Prostate gland (tissue), 2 donors: ENCODE data around the gene SPCS1. TPM values are rescaled to one million over a fixed set of nuclear protein-coding genes. Genes with fewer than 3 reads are reported as not detected.

Experiments
- DNase-seq: peaks from one replicate; pipeline ENCODE4 v3.0.0-alpha.2; 2019; ENCODE audit warnings: low spot score
- H3K27ac ChIP-seq, 2 donors: fragments of 200-600 bp; sonication (generic); 2 replicates each; pipeline ENCODE4 v1.5.1; 2017 to 2019
- H3K27me3 ChIP-seq: fragments of 200-600 bp; sonication (generic); replicated peaks from 2 replicates; pipeline ENCODE4 v1.5.1; 2019; ENCODE audit not compliant: insufficient read depth
- H3K36me3 ChIP-seq, 2 donors: fragments of 200-600 bp; sonication (generic); 1 replicate in 1 of 2; 2 replicates in 1 of 2; pipeline versions ENCODE4 v1.5.1 to v1.8.1; 2017 to 2019
- H3K4me1 ChIP-seq: fragments of 200-600 bp; sonication (generic); replicated peaks from 2 replicates; pipeline ENCODE4 v1.5.1; 2019
- H3K4me3 ChIP-seq, 2 donors: fragments of 200-600 bp; sonication (generic); 2 replicates each; pipeline ENCODE4 v1.5.1; 2017 to 2019
- H3K9me3 ChIP-seq: fragments of 200-600 bp; sonication (generic); 2 replicates; pipeline ENCODE4 v1.5.1; 2017
- POLR2A ChIP-seq: fragments of 450-650 bp; IDR thresholded peaks from one replicate; pipeline ENCODE4 v1.6.1; 2016; ENCODE audit warnings: antibody characterized with exemption, mild to moderate bottlenecking
- POLR2AphosphoS5 ChIP-seq: sonication (generic); formaldehyde crosslinking; IDR thresholded peaks from one replicate; pipeline ENCODE4 v1.6.1; 2017; ENCODE audit warnings: antibody characterized with exemption
- WGBS: methylation state at CpG from one replicate; pipeline ENCODE4 v1.1.5; 2018; 5-methylcytosine and 5-hydroxymethylcytosine counted together
- intact Hi-C: fragments of 100-400 bp; cut with DNase I; formaldehyde crosslinking; loops from one replicate; pipeline ENCODE4 v1.14.2; 2022
- total RNA-seq, 2 donors: library from RNA; depleted of rRNA; stranded (reverse); fragments of >200 nt; gene quantifications; one replicate each; pipeline ENCODE4 v1.1.0, GENCODE V29; 2016
- TF ChIP-seq, protein P1 (sequence below), 4 experiments: fragments of 200-600 bp in 2 of 4; fragments of 450-650 bp in 2 of 4; sonication (generic) in 2 of 4; IDR thresholded peaks; 1 replicate in 3 of 4; 2 replicates in 1 of 4; pipeline ENCODE4 v1.5.1; 2016 to 2019; ENCODE audit warnings: antibody characterized with exemption in 4 of 4, mild to moderate bottlenecking in 2 of 4, moderate library complexity in 2 of 4

The SPCS1 gene
- total RNA-seq, 2 donors from 2014 or later = 144 to 296 TPM

DNA sequence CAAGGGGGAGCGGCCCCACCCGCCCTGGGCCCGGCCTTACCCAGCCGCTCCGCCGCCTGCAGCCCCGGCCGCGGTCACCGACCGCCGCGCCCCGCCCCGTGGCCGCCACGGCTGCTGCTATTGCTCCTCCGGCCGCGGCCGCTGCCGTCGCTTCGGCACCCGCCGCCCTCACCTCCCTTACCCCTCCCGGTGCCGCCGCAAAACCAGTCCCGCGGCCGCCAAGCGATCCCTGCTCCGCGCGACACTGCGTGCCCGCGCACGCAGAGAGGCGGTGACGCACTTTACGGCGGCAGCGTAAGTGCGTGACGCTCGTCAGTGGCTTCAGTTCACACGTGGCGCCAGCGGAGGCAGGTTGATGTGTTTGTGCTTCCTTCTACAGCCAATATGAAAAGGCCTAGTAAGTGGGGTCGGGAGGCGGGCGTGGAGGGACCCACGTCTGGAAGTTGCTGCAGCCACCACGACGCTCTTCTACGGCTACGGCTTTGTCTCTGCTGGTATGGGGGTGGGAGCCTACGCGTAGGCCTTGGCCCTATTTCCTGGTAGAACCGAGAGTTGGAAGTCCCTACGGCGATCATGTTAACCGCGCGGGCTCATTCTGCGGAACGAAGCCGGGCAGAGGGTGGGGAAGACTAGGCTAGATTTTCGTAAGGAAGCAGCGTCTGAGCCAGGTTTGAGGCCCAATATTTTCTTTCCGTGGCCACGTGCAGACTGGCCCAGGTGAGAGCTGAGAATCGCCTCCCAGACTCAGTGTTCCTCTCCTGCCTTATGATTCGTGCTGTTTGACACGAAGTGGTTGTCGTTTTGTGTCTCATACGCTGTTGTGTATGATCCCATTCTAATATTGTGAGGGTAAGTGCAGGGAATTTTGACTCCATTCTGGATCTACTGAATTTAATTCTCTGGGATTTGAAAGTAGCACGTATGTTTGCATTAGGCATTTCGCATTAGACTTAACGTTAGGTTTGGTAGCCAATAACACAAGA is 19.9 kb upstream of the SPCS1 start, which contains the start of the genes GNL3 and PBRM1:
Gene GNL3 (plus strand): TSS at position 324 of the 983 bp plus-strand sequence. CDS start 61 bp downstream, at position 385.
Gene PBRM1 (minus strand): TSS at position 205 of the 983 bp plus-strand sequence.
- H3K27me3 ChIP-seq = no peaks in the 10 kb centered on the region
- intact Hi-C loops = loop anchor here (10.0 kb wide), 2 partner anchors 151 to 211 kb away; partner anchors contain the start of genes NT5DC2 and UQCC5
- H3K9me3 ChIP-seq = no peaks in the 10 kb centered on the region
- peak; percentile 96 for TF ChIP-seq POLR2AphosphoS5
- peak; percentile 89 for TF ChIP-seq POLR2A
- TF ChIP-seq, protein P1, sequence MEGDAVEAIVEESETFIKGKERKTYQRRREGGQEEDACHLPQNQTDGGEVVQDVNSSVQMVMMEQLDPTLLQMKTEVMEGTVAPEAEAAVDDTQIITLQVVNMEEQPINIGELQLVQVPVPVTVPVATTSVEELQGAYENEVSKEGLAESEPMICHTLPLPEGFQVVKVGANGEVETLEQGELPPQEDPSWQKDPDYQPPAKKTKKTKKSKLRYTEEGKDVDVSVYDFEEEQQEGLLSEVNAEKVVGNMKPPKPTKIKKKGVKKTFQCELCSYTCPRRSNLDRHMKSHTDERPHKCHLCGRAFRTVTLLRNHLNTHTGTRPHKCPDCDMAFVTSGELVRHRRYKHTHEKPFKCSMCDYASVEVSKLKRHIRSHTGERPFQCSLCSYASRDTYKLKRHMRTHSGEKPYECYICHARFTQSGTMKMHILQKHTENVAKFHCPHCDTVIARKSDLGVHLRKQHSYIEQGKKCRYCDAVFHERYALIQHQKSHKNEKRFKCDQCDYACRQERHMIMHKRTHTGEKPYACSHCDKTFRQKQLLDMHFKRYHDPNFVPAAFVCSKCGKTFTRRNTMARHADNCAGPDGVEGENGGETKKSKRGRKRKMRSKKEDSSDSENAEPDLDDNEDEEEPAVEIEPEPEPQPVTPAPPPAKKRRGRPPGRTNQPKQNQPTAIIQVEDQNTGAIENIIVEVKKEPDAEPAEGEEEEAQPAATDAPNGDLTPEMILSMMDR (IDR thresholded peaks at IDR 0.05) = no peak
- peak; percentile 92 for DNase-seq
- peaks cover 12 to 20% of the 10 kb centered on the region in 2 donors for H3K36me3 ChIP-seq
- H3K4me3 ChIP-seq = peak within 1 kb of the TSS; percentile 64 to 86
- under 1% methylated on average over 76 of the region's 82 CpGs for WGBS
- H3K4me1 ChIP-seq = peaks cover 3% of the 10 kb centered on the region
- H3K27ac ChIP-seq = peak within 1 kb of the TSS; percentile 93 to 99

GRCh38 chr3:52688266-52688665 is 17.6 kb upstream of the SPCS1 start:
- H3K27me3 ChIP-seq = no peaks in the 10 kb centered on the region
- H3K4me3 ChIP-seq = peak overlapping the region in 1 of 2 donors; percentile 86
- H3K9me3 ChIP-seq = no peaks in the 10 kb centered on the region
- WGBS = 59% methylated on average over 6 of the region's 6 CpGs
- peak overlapping the region; percentile 93 to 99 for H3K27ac ChIP-seq
- peaks cover 3% of the 10 kb centered on the region for H3K4me1 ChIP-seq
- peak; percentile 49 for DNase-seq
- intact Hi-C loops = loop anchor here (10.0 kb wide), 2 partner anchors 153 to 213 kb away; partner anchors contain the start of genes NT5DC2 and UQCC5
- TF ChIP-seq, protein P1 (IDR thresholded peaks at IDR 0.05) = no peak
- TF ChIP-seq POLR2AphosphoS5 = peak; percentile 88
- peaks cover 12 to 28% of the 10 kb centered on the region in 2 donors for H3K36me3 ChIP-seq

DNA sequence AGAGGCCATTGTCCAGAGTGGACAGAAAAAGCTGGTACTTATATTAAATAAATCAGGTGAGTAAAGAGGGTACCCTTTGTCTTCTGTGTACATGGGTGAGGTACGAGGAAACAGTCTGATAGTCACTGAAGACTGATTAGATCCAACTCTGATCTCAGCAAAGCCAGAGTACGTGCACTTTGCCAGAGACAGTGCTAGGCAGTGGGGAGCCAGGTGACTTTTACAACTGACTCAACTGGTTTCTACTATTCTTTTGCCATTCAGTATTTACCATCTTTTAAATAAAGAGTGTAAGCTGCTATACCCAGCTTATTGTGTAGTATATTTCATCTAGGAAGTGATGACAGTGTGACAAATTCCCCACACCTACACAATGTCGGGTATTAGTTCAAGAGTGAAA is 16.8 kb upstream of the SPCS1 start:
- intact Hi-C loops = loop anchor here (10.0 kb wide), 2 partner anchors 154 to 214 kb away; partner anchors contain the start of genes NT5DC2 and UQCC5
- no peaks in the 10 kb centered on the region for H3K9me3 ChIP-seq
- 56% methylated on average over 3 of the region's 3 CpGs for WGBS
- H3K27ac ChIP-seq = peak overlapping the region; percentile 93 to 99
- H3K4me1 ChIP-seq = peaks cover 3% of the 10 kb centered on the region
- TF ChIP-seq POLR2AphosphoS5 = peak; percentile 85
- TF ChIP-seq, protein P1 (IDR thresholded peaks at IDR 0.05) = no peak
- no peak for TF ChIP-seq POLR2A
- H3K36me3 ChIP-seq = peaks cover 12 to 29% of the 10 kb centered on the region in 2 donors
- peak; percentile 67 for DNase-seq
- H3K4me3 ChIP-seq = peak overlapping the region in 1 of 2 donors; percentile 6
- no peaks in the 10 kb centered on the region for H3K27me3 ChIP-seq

DNA sequence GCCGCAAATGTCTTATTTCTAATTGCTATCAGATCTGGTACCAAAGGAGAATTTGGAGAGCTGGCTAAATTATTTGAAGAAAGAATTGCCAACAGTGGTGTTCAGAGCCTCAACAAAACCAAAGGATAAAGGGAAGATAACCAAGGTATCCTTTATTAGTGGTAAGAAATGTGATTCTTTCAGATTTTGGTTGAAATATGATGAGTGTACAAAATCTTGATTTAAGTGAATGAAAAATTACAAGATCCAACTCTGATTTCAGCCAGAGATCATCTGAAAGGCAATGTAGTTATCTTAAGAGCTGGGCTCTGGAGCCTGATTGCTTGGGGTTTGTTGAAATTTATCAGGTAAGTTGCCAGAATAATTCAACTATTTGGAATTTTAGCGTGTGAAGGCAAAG is 15.3 kb upstream of the SPCS1 start:
- H3K27me3 ChIP-seq = no peaks in the 10 kb centered on the region
- no peak for DNase-seq
- TF ChIP-seq POLR2AphosphoS5 (no peak), POLR2A (no peak)
- TF ChIP-seq, protein P1 (IDR thresholded peaks at IDR 0.05) = no peak
- H3K9me3 ChIP-seq = no peaks in the 10 kb centered on the region
- peaks cover 3% of the 10 kb centered on the region for H3K4me1 ChIP-seq
- H3K36me3 ChIP-seq = peaks cover 12 to 29% of the 10 kb centered on the region in 2 donors
- intact Hi-C loops = no loop called here
- peak overlapping the region; percentile 8 to 99 for H3K27ac ChIP-seq
- 93% methylated on average over 2 of the region's 2 CpGs for WGBS
- H3K4me3 ChIP-seq = no peak overlapping the region
